ENCODE data around the gene ATF3. TPM values are rescaled to one million over a fixed set of nuclear protein-coding genes. Genes with fewer than 3 reads are reported as not detected.
A peak's percentile ranks its signal among the peaks of the same experiment; 100 is the strongest.

The ATF3 gene
- total RNA-seq, 4 donors from 2014 or later = 1.8 to 42.6 (median 24.4) TPM

DNA sequence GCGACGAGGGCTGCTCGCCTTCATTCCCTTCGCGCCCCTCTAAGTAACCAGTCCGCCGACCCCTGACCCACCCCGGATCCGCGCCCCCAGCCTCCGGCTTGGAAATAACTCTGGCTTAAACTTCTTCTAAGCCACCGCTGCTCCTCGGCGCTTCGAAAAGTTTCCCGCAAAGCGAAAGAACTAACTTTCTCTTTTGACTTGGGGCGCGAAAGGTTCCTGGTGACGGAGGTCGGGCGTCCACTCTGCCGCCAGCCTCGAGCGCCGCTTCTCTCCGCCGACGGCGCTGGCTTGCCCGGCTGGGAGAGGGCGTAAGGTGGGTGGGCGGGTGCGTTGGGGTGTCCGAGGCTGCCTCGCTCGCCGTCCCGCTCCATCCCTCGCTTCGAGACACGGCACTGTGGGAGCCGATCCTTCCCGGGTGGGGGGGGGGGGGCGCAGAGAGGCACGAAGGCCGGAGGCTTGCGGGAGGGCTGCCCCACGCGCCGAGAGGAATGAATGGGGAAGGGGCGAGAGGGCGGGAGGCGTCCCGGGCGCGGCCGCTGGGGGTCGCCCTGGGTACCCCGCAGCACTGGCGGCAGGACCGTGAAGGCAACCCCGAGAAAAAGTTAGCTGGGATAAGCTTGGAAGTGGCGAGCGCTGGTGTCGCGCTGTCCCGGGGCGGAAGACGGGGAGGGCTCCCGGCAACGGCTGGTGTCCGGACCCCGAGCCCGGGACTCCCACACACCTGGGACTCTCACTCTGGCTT, 569 bp downstream of the ATF3 start:
- peak; percentile 60 to 63 for DNase-seq
- peaks cover 0 to 12% of the 10 kb centered on the region in 2 donors for H3K4me1 ChIP-seq
- H3K36me3 ChIP-seq = no peaks in the 10 kb centered on the region
- H3K27ac ChIP-seq = peak overlapping the region; percentile 96 to 100
- intact Hi-C loops (cut with DNase I; ENCODE audit: low total_unique reads) = no loop called here
- peak overlapping the region; percentile 53 to 68 for H3K4me3 ChIP-seq
- TF ChIP-seq, protein P1, sequence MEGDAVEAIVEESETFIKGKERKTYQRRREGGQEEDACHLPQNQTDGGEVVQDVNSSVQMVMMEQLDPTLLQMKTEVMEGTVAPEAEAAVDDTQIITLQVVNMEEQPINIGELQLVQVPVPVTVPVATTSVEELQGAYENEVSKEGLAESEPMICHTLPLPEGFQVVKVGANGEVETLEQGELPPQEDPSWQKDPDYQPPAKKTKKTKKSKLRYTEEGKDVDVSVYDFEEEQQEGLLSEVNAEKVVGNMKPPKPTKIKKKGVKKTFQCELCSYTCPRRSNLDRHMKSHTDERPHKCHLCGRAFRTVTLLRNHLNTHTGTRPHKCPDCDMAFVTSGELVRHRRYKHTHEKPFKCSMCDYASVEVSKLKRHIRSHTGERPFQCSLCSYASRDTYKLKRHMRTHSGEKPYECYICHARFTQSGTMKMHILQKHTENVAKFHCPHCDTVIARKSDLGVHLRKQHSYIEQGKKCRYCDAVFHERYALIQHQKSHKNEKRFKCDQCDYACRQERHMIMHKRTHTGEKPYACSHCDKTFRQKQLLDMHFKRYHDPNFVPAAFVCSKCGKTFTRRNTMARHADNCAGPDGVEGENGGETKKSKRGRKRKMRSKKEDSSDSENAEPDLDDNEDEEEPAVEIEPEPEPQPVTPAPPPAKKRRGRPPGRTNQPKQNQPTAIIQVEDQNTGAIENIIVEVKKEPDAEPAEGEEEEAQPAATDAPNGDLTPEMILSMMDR (IDR thresholded peaks at IDR 0.05) = peak; percentile 44 to 66 (median 55)
- no peak for TF ChIP-seq POLR2A (IDR thresholded peaks at IDR 0.05)
- no peaks in the 10 kb centered on the region for H3K9me3 ChIP-seq
- no peaks in the 10 kb centered on the region for H3K27me3 ChIP-seq

DNA sequence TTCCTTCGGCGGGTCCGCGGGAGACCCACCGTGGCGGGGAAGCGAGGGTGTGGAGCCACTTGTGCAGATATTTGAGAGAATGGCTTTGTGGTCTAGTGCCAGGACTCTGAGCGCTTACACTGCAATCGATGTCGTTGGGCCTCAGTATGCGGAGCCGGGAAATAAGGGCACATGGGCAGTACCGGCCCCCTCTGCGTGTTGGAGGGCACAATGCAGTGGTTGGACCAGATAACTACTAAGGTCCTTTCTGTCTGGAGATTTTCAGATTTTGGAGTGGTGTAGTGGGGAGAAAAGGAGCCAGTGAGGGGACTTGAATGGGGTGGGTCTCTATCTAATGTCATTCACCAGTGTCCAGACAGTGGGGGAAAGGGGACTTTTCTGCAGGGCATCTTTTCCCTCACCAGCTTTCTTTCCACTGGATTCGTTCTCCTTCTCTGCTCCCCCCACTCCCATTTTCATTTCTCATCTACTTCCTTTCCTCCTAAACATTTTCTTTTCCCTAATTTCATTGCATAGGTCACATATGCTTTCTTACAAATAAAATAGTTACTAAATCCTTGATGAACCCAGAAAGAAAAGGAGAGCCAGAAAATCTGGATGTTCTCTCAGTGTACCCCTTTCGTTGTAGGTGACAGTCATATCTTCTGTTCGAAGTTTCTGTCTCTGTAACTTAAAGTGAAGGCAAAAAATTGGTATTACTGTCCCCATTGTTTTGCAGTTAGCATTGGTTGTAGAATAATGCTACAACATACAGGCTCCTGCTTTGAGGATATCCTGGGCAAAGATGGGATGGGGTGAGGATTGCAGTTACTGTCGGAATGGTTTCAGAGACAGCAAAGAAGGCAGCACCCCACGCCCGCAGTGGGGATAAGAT, 1.4 kb downstream of the ATF3 start:
- Histone ChIP-seq H3K4me1 (peaks cover 0 to 12% of the 10 kb centered on the region in 2 donors), H3K27ac (peak overlapping the region; percentile 96 to 100), H3K36me3 (no peaks in the 10 kb centered on the region), H3K9me3 (no peaks in the 10 kb centered on the region), H3K27me3 (no peaks in the 10 kb centered on the region), H3K4me3 (peak overlapping the region; percentile 53 to 68)
- TF ChIP-seq, protein P1 (IDR thresholded peaks at IDR 0.05) = no peak
- intact Hi-C loops (cut with DNase I; ENCODE audit: low total_unique reads) = no loop called here
- no peak for DNase-seq

DNA sequence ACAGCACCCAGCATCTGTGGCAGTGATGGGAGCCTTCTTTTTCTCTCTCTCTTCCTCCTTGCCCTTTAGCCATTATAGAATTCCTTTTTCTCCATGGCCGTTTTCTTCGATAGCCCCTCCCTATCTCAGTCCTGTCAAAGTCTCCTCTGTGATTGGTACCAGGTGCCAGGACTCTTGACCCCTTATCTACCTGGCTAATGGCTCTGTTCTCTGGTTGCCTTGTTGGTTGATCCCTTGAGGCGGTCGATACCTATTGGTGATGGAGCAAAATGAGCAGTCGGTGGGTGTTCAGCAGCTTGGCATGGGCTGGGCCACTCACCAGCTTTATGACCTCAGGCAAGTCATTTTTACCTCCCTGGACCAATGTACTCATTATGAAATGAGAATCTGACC, 2.0 kb downstream of the ATF3 start:
- TF ChIP-seq, protein P1 (IDR thresholded peaks at IDR 0.05) = no peak
- TF ChIP-seq POLR2A (IDR thresholded peaks at IDR 0.05) = no peak
- H3K36me3 ChIP-seq = no peaks in the 10 kb centered on the region

DNA sequence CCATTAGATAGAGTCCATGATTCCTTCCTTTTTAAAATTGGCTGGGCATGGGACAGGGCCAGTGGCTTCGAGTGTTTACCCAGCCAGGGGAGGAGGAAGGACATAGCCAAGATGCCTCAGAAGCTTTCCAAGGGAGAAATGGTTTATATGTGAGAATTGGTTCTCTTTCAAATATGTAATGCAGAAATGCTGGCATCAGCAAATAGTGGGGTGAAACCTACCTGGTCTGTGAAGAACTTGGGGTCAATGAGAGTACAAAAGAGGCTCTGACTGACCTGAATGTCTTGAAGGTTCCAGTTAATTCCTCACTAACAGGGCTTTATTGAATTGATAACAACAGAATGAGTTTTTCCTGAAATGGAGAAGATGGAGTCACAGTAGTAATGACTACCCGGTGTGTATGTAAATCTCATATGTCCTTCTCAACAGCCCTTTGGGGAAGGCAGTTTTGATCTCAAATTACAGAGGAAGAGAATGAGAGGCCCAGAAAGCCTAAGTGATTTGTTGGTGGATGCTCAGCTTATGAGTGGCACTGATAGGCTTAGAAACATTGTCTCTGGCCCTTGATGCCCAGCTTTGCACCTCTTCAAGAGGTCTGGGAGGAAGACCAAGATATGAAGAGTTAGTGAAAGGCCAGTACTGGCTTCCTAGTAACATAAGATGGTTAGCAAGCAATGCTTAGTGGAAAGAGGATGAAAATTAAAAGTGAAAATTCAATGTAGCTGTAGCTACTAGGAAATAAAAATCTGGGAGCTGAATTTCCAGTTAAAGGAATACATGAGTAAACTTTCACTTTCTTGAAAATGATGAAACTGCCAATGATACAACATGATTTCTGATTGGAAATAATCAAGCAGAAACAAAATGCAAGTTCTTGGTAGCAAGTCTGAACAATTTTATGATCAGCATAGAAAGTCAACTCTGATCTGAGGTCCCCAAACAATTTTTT, 2.7 kb downstream of the ATF3 start:
- DNase-seq = no peak
- intact Hi-C loops (cut with DNase I; ENCODE audit: low total_unique reads) = no loop called here

More for the DNA sequence above, 2.0 kb downstream of the ATF3 start:
- H3K9me3 ChIP-seq = no peaks in the 10 kb centered on the region
- intact Hi-C loops (cut with DNase I; ENCODE audit: low total_unique reads) = no loop called here
- H3K4me1 ChIP-seq = peaks cover 0 to 12% of the 10 kb centered on the region in 2 donors
- no peaks in the 10 kb centered on the region for H3K27me3 ChIP-seq
- DNase-seq = no peak
- no peak overlapping the region for H3K4me3 ChIP-seq
- peak overlapping the region in 1 of 2 donors; percentile 100 for H3K27ac ChIP-seq

More for the DNA sequence above, 2.7 kb downstream of the ATF3 start:
- Histone ChIP-seq H3K4me1 (peaks cover 0 to 12% of the 10 kb centered on the region in 2 donors), H3K36me3 (no peaks in the 10 kb centered on the region), H3K27me3 (no peaks in the 10 kb centered on the region), H3K4me3 (no peak overlapping the region), H3K9me3 (no peaks in the 10 kb centered on the region), H3K27ac (no peak overlapping the region)
- no peak for TF ChIP-seq POLR2A (IDR thresholded peaks at IDR 0.05)
- TF ChIP-seq, protein P1 (IDR thresholded peaks at IDR 0.05) = no peak

Measured in uterus (tissue), 4 donors.